B cell (primary cell): ENCODE measurements around the gene NELL1.

Source experiments
- CTCF ChIP-seq: fragments of 200-600 bp; IDR thresholded peaks from one replicate; pipeline ENCODE4 v1.8.0; 2022; ENCODE audit warnings: antibody characterized with exemption, mild to moderate bottlenecking
- EZH2 ChIP-seq: IDR thresholded peaks from 2 replicates; pipeline ENCODE4 v1.6.1; 2012; ENCODE audit warnings: borderline replicate concordance, low read depth, mild to moderate bottlenecking, moderate library complexity, low read length; ENCODE audit not compliant: insufficient read depth, poor library complexity, severe bottlenecking

GRCh38 chr11:21069909-21070308, 400.5 kb downstream of the NELL1 start:
- TF ChIP-seq CTCF, result no peak
- TF ChIP-seq EZH2, result no peak
